ENCODE measurements around the gene KCNJ9.

KCNJ9 gene

GRCh38 chr1:160089883-160090282 lies 8.5 kb downstream of the KCNJ9 start:
- no peak for DNase-seq

- no peak for DNase-seq
These were observed 9.4 kb downstream of the KCNJ9 start for GRCh38 chr1:160090760-160091159.

GRCh38 chr1:160091666-160092223 lies 10.4 kb downstream of the KCNJ9 start:
- no peak for DNase-seq

- DNase-seq: no peak
These were observed 11.2 kb downstream of the KCNJ9 start for GRCh38 chr1:160092366-160093068.

GRCh38 chr1:160093069-160093395 lies 11.7 kb downstream of the KCNJ9 start:
- no peak for DNase-seq

- no peak for DNase-seq
These were observed 12.4 kb downstream of the KCNJ9 start for GRCh38 chr1:160093624-160094290.

- no peak for DNase-seq
These were observed 12.9 kb downstream of the KCNJ9 start for GRCh38 chr1:160094291-160094625.

GRCh38 chr1:160094806-160095205 lies 13.5 kb downstream of the KCNJ9 start:
- no peak for DNase-seq

GRCh38 chr1:160095382-160096105 lies 14.2 kb downstream of the KCNJ9 start:
- DNase-seq: no peak

GRCh38 chr1:160096274-160097116 lies 15.2 kb downstream of the KCNJ9 start:
- DNase-seq: no peak

GRCh38 chr1:160097151-160097910 lies 16.0 kb downstream of the KCNJ9 start:
- DNase-seq: no peak

GRCh38 chr1:160097911-160098851 lies 16.8 kb downstream of the KCNJ9 start, which contains the start of gene IGSF8:
IGSF8 (minus strand) TSS chr1:160098619; CDS start chr1:160098472, 147 bp downstream.
- no peak for DNase-seq

GRCh38 chr1:160098852-160099561 lies 17.7 kb downstream of the KCNJ9 start:
- DNase-seq: peak; percentile 95

- no peak for DNase-seq
These were observed 18.5 kb downstream of the KCNJ9 start for GRCh38 chr1:160099716-160100375.

GRCh38 chr1:160101037-160101716 lies 19.8 kb downstream of the KCNJ9 start:
- DNase-seq: peak; percentile 76

GRCh38 chr1:160101717-160102522 lies 20.6 kb downstream of the KCNJ9 start:
- DNase-seq: no peak

GRCh38 chr1:160103658-160104408 lies 22.5 kb downstream of the KCNJ9 start:
- DNase-seq: peak; percentile 11
